WTC11 (cell line): ENCODE data around the gene FAM193B. TPM values are rescaled to one million over a fixed set of nuclear protein-coding genes. Genes with fewer than 3 reads are reported as not detected.

Source experiments
- ATAC-seq: fragments of 200-7000 bp; cut with Tn5 transposase; 2 replicates; pipeline ENCODE4 v1.10.0; 2021; ENCODE audit warnings: mild to moderate bottlenecking, moderate library complexity
- CTCF ChIA-PET: fragments of 300-600 bp; sonication (Branson Sonifier 250); formaldehyde crosslinking; loops from one replicate; lab custom pipeline; 2021; ENCODE audit warnings: antibody characterized with exemption; lab: Charles Lee
- POLR2A ChIA-PET: fragments of 350-600 bp; sonication (Branson Sonifier 250); formaldehyde crosslinking; loops from one replicate; lab custom pipeline; 2021; ENCODE audit warnings: antibody characterized with exemption; lab: Charles Lee
- DNase-seq: peaks from one replicate; pipeline ENCODE4 v3.0.0; 2021; ENCODE audit warnings: low spot score
- H3K27ac Mint-ChIP-seq: 2 replicates; pipeline ENCODE4 v1.8.0; 2021; ENCODE audit warnings: mixed read lengths
- H3K27me3 Mint-ChIP-seq: 2 replicates; pipeline ENCODE4 v1.8.0; 2021; ENCODE audit warnings: low read depth, mild to moderate bottlenecking, moderate library complexity, mixed read lengths
- H3K36me3 Mint-ChIP-seq: 2 replicates; pipeline ENCODE4 v1.8.0; 2021; ENCODE audit warnings: mixed read lengths
- H3K4me1 Mint-ChIP-seq: 2 replicates; pipeline ENCODE4 v1.8.0; 2022; ENCODE audit warnings: mixed read lengths
- H3K4me3 Mint-ChIP-seq: 2 replicates; pipeline ENCODE4 v1.8.0; 2021; ENCODE audit warnings: mild to moderate bottlenecking, moderate library complexity, mixed read lengths
- H3K9me3 Mint-ChIP-seq: 2 replicates; pipeline ENCODE4 v1.8.0; 2021; ENCODE audit warnings: mixed read lengths
- ATF2 ChIP-seq: sonication (generic); formaldehyde crosslinking; IDR thresholded peaks from 2 replicates; pipeline ENCODE4 v1.8.1; 2022; ENCODE audit warnings: low read depth, missing genetic modification reagents, borderline replicate concordance
- ATF3 ChIP-seq: sonication (generic); formaldehyde crosslinking; conservative IDR thresholded peaks from 2 replicates; pipeline ENCODE4 v1.8.1; 2022; ENCODE audit warnings: mild to moderate bottlenecking, missing genetic modification reagents
- E2F1 ChIP-seq: sonication (generic); formaldehyde crosslinking; IDR thresholded peaks from 2 replicates; pipeline ENCODE4 v1.8.0; 2022; ENCODE audit warnings: mild to moderate bottlenecking, missing genetic modification reagents
- E2F4 ChIP-seq: sonication (generic); formaldehyde crosslinking; IDR thresholded peaks from 2 replicates; pipeline ENCODE4 v1.8.1; 2022; ENCODE audit warnings: low read depth, mild to moderate bottlenecking, moderate library complexity, missing genetic modification reagents, borderline replicate concordance
- ELF4 ChIP-seq: sonication (generic); formaldehyde crosslinking; IDR thresholded peaks from 2 replicates; pipeline ENCODE4 v1.8.1; 2022; ENCODE audit warnings: low read depth, mild to moderate bottlenecking, moderate library complexity, missing genetic modification reagents
- GTF2I ChIP-seq: fragments of 250-450 bp; sonication (Bioruptor Pico); conservative IDR thresholded peaks from 2 replicates; pipeline ENCODE4 v1.4.0; 2021; ENCODE audit warnings: mild to moderate bottlenecking
- MAX ChIP-seq: sonication (generic); formaldehyde crosslinking; IDR thresholded peaks from 2 replicates; pipeline ENCODE4 v1.8.0; 2022; ENCODE audit warnings: mild to moderate bottlenecking, missing genetic modification reagents
- MLX ChIP-seq: sonication (generic); formaldehyde crosslinking; IDR thresholded peaks from 2 replicates; pipeline ENCODE4 v1.8.1; 2023; ENCODE audit warnings: mild to moderate bottlenecking, missing genetic modification reagents, moderate library complexity
- NFYB ChIP-seq: sonication (generic); formaldehyde crosslinking; conservative IDR thresholded peaks from 2 replicates; pipeline ENCODE4 v1.8.0; 2022; ENCODE audit warnings: low read depth, missing genetic modification reagents
- NR2C2 ChIP-seq: sonication (generic); formaldehyde crosslinking; IDR thresholded peaks from 2 replicates; pipeline ENCODE4 v1.8.0; 2022; ENCODE audit warnings: mild to moderate bottlenecking, missing genetic modification reagents
- NR3C1 ChIP-seq: sonication (generic); formaldehyde crosslinking; conservative IDR thresholded peaks from 2 replicates; pipeline ENCODE4 v1.8.1; 2023; ENCODE audit warnings: low read depth, mild to moderate bottlenecking, missing genetic modification reagents
- RELA ChIP-seq: sonication (generic); formaldehyde crosslinking; IDR thresholded peaks from 2 replicates; pipeline ENCODE4 v1.8.1; 2022; ENCODE audit warnings: missing genetic modification reagents, mild to moderate bottlenecking, borderline replicate concordance
- RORB ChIP-seq: fragments of 250-450 bp; sonication (Bioruptor Pico); IDR thresholded peaks from 2 replicates; pipeline ENCODE4 v1.9.0; 2021; ENCODE audit warnings: mild to moderate bottlenecking
- SOX15 ChIP-seq: fragments of 250-450 bp; sonication (Bioruptor Pico); IDR thresholded peaks from 2 replicates; pipeline ENCODE4 v1.9.0; 2021; ENCODE audit warnings: mild to moderate bottlenecking
- TEAD1 ChIP-seq: sonication (generic); formaldehyde crosslinking; IDR thresholded peaks from 2 replicates; pipeline ENCODE4 v1.8.0; 2022; ENCODE audit warnings: mild to moderate bottlenecking, missing genetic modification reagents
- USF2 ChIP-seq: sonication (generic); formaldehyde crosslinking; IDR thresholded peaks from 2 replicates; pipeline ENCODE4 v1.8.1; 2023; ENCODE audit warnings: mild to moderate bottlenecking, missing genetic modification reagents, moderate library complexity
- ZBTB21 ChIP-seq: sonication (generic); formaldehyde crosslinking; IDR thresholded peaks from 2 replicates; pipeline ENCODE4 v1.8.1; 2023; ENCODE audit warnings: mild to moderate bottlenecking, missing genetic modification reagents, borderline replicate concordance
- ZNF425 ChIP-seq: fragments of 250-450 bp; sonication (Bioruptor Pico); conservative IDR thresholded peaks from 2 replicates; pipeline ENCODE4 v1.9.0; 2021; ENCODE audit warnings: mild to moderate bottlenecking
- ZNF512 ChIP-seq: sonication (generic); formaldehyde crosslinking; IDR thresholded peaks from 2 replicates; pipeline ENCODE4 v1.8.1; 2022; ENCODE audit warnings: missing genetic modification reagents, borderline replicate concordance
- ZSCAN18 ChIP-seq: fragments of 250-450 bp; sonication (Bioruptor Pico); IDR thresholded peaks from 2 replicates; pipeline ENCODE4 v2.1.2; 2022; ENCODE audit warnings: mild to moderate bottlenecking, moderate library complexity
- total RNA-seq: library from RNA; stranded (reverse); gene quantifications from 3 replicates; pipeline ENCODE4 v1.2.3, GENCODE V29; 2021

FAM193B gene
- total RNA-seq, 1 experiment from 2014 or later, result 101 TPM

- Mint-ChIP-seq H3K27me3 (no peaks in the 10 kb centered on the region), H3K4me3 (no peak overlapping the region), H3K4me1 (peaks cover 5% of the 10 kb centered on the region), H3K9me3 (no peaks in the 10 kb centered on the region), H3K27ac (no peak overlapping the region), H3K36me3 (peaks cover 55% of the 10 kb centered on the region)
- POLR2A ChIA-PET, result interaction anchor here (1.0 kb wide), 1 partner anchor 9 kb away, joined by 3 read pairs; no protein-coding TSS in a partner anchor
- no peak for DNase-seq
- CTCF ChIA-PET, result interaction anchor here (0.6 to 1.3 kb wide), 3 partner anchors 10 to 171 kb away, joined by 3 to 5 read pairs (median 4); no protein-coding TSS in a partner anchor
- ATAC-seq, result no peak
- TF ChIP-seq MAX (no peak), USF2 (no peak), ZSCAN18 (CRISPR knock-in tag) (no peak), TEAD1 (CRISPR knock-in tag) (no peak), E2F4 (CRISPR knock-in tag) (no peak), NR2C2 (no peak), ATF2 (CRISPR knock-in tag) (no peak), MLX (CRISPR knock-in tag) (no peak), GTF2I (no peak), RORB (CRISPR knock-in tag) (no peak), NR3C1 (CRISPR knock-in tag) (no peak), ELF4 (no peak), SOX15 (CRISPR knock-in tag) (no peak), RELA (no peak), ZNF425 (CRISPR knock-in tag) (no peak), ZBTB21 (CRISPR knock-in tag) (no peak), E2F1 (CRISPR knock-in tag) (no peak), ZNF512 (CRISPR knock-in tag) (no peak), ATF3 (CRISPR knock-in tag) (no peak), NFYB (CRISPR knock-in tag) (no peak)
- TF ChIP-seq, all 79 proteins: peak for 0
Measured at GRCh38 chr5:177486256-177486655, 68.1 kb downstream of the FAM193B start.
